Activated naive CD4-positive, alpha-beta T cell treated with anti-CD3 and anti-CD28 coated beads for 36 hours (primary cell): ENCODE data around the gene PDE11A. TPM values are rescaled to one million over a fixed set of nuclear protein-coding genes. Genes with fewer than 3 reads are reported as not detected.
"Not testable (repeated sequence)": the region's sequence is repeated elsewhere in the genome, so short reads cannot be mapped to it uniquely, and the experiment has no call there.

Experiments used
- CTCF ChIA-PET: fragments of 350-600 bp; sonication (Branson Sonifier 250); formaldehyde crosslinking; loops from one replicate; lab custom pipeline; 2021; ENCODE audit warnings: antibody characterized with exemption; lab: Charles Lee
- DNase-seq: peaks from one replicate; pipeline ENCODE4 v3.0.0-alpha.2; 2020
- H3K27ac Mint-ChIP-seq: one replicate; pipeline ENCODE4 v1.8.0; 2021; ENCODE audit warnings: mild to moderate bottlenecking, mixed read lengths
- H3K27me3 Mint-ChIP-seq: one replicate; pipeline ENCODE4 v1.8.0; 2021; ENCODE audit warnings: low read depth, mixed read lengths
- H3K36me3 Mint-ChIP-seq: one replicate; pipeline ENCODE4 v1.8.0; 2021; ENCODE audit warnings: low read depth, mixed read lengths
- H3K4me1 Mint-ChIP-seq: one replicate; pipeline ENCODE4 v1.8.0; 2021; ENCODE audit warnings: low read depth, mixed read lengths
- H3K4me3 Mint-ChIP-seq: one replicate; pipeline ENCODE4 v1.8.0; 2021; ENCODE audit warnings: mild to moderate bottlenecking, moderate library complexity, mixed read lengths
- H3K9me3 Mint-ChIP-seq: one replicate; pipeline ENCODE4 v1.8.0; 2021; ENCODE audit warnings: mixed read lengths
- intact Hi-C: fragments of 100-400 bp; cut with micrococcal nuclease; formaldehyde crosslinking; loops from one replicate; pipeline ENCODE4 v1.15.1; 2023
- total RNA-seq, 2 experiments: library from RNA; stranded (reverse); gene quantifications; one replicate each; pipeline ENCODE4 v1.2.3, GENCODE V29; 2021

PDE11A gene
- total RNA-seq, 2 experiments from 2014 or later = not detected

DNA sequence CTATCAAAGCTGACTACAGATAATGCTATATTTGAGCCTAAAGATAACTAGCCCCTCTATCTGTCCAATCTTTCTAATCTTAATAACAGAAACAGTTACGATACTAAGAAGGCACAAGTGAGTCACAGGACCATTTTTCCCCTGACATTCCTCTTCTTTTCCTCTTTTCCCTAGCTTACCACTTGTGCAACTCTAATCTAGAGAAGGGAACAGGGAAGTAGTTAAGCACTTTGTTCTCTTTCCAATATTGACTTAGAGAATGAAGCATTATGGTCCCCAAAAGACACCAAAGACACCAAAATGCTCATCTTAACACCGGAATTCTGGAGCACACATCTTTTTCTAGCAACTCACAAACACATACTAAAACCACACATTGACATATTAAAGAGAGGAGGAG, 1.8 kb downstream of the PDE11A start:
- H3K27me3 Mint-ChIP-seq = peaks cover 45% of the 10 kb centered on the region
- no peak overlapping the region for H3K27ac Mint-ChIP-seq
- intact Hi-C loops = no loop called here
- peaks cover 10% of the 10 kb centered on the region for H3K4me1 Mint-ChIP-seq
- no peaks in the 10 kb centered on the region for H3K36me3 Mint-ChIP-seq
- H3K4me3 Mint-ChIP-seq = no peak overlapping the region
- no peak for DNase-seq
- no peaks in the 10 kb centered on the region for H3K9me3 Mint-ChIP-seq
- CTCF ChIA-PET = no interaction called here

GRCh38 chr2:178069551-178069950, 3.0 kb downstream of the PDE11A start:
- H3K27me3 Mint-ChIP-seq = peaks cover 39% of the 10 kb centered on the region
- CTCF ChIA-PET = no interaction called here
- no peaks in the 10 kb centered on the region for H3K9me3 Mint-ChIP-seq
- no peak overlapping the region for H3K27ac Mint-ChIP-seq
- intact Hi-C loops = no loop called here
- H3K36me3 Mint-ChIP-seq = no peaks in the 10 kb centered on the region
- no peak for DNase-seq
- peaks cover 10% of the 10 kb centered on the region for H3K4me1 Mint-ChIP-seq
- no peak overlapping the region for H3K4me3 Mint-ChIP-seq

DNA sequence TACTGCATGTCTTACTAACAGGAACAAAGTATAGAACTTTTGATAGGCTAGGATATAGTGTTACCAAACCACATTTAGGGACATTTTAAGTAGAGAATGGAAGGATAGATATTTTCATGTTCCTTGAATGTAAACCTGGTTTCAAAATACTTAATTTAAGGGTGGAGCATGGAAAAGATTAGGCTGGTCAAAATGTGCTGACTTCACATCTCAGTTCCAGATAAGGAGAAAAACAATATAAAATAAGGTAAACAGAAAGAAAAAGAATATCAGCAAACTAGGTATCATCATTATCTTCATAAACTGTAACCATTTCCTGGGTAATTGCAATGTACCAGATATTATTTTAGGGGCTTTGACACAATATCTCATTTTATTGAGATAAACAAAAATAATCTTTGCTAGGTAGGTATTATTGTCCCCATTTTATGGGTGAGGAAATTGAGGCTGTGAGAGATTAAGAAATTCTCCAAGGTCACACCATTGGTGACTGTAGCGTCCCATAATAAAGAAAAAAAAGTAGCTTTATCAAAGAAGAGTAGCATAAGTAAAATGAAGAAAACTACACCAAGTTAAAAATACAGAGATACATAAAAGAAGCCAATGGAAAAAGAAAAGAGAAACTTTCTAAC, 3.6 kb downstream of the PDE11A start:
- no peak for DNase-seq
- intact Hi-C loops = no loop called here
- CTCF ChIA-PET = no interaction called here
- Mint-ChIP-seq H3K27me3 (peaks cover 37% of the 10 kb centered on the region), H3K9me3 (no peaks in the 10 kb centered on the region), H3K27ac (no peak overlapping the region), H3K36me3 (no peaks in the 10 kb centered on the region), H3K4me3 (no peak overlapping the region), H3K4me1 (peaks cover 10% of the 10 kb centered on the region)

DNA sequence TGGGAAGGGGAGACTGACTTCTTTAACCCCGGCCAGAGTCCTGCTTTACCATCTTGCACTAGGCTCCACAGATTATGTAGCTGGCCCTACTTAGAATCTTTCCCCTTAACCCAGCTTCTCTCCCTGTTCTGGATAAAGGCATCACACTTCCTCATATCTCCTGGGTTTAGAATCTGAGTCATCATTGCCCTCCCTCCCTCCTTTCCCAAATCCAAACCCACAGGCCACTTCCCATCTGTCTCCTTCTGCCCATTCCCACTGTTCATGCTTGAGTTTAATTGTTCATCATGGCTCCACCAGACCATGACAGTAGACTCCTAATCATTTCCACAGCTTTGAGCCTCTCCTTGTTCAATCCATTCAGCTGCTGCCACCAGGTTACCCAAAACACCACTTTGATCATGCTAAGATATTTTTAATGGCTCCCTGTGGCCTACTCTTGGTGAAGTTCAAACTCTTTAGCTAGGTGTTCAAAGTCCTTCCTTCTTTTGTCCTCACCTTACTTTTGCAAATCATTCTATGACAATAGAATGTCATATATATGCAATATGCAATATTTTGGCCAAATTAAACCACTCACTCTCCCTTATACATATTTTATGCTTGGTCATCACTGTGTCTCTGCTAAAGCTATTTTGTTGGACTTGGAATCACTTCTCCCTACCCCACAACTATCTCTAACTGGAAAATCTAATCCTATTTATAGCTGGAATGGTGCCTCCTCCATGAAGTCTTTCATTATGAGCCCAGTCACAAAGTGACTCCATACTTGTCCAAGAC, 5.5 kb downstream of the PDE11A start:
- CTCF ChIA-PET = no interaction called here
- intact Hi-C loops = no loop called here

DNA sequence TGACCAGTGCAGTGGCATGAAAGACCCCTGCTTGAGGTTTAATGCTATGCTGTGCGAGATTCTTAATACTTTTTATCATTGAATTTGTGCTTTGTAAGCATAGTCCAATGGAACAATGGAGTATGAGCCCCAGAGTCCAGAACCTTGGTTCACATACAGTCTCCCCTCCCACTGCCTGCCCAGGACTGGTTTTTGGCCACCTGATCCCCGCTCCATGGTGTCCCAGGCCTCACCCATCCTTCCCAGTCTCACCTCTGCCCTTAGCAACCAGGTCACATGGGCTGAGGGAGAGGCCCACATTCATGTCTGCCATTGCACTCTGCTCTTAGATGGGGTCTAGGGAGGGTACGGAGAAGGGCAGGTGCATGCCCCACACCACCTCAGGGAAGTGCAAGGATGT, 6.3 kb downstream of the PDE11A start:
- Mint-ChIP-seq H3K4me1 (no peaks in the 10 kb centered on the region), H3K27ac (no peak overlapping the region), H3K36me3 (no peaks in the 10 kb centered on the region), H3K9me3 (no peaks in the 10 kb centered on the region), H3K4me3 (no peak overlapping the region), H3K27me3 (peaks cover 17% of the 10 kb centered on the region)
- CTCF ChIA-PET = no interaction called here
- intact Hi-C loops = no loop called here
- DNase-seq = no peak

More for the DNA sequence above, 5.5 kb downstream of the PDE11A start:
- peaks cover 23% of the 10 kb centered on the region for H3K27me3 Mint-ChIP-seq
- H3K36me3 Mint-ChIP-seq = no peaks in the 10 kb centered on the region
- H3K4me1 Mint-ChIP-seq = no peaks in the 10 kb centered on the region
- no peak overlapping the region for H3K27ac Mint-ChIP-seq
- no peak overlapping the region for H3K4me3 Mint-ChIP-seq
- no peak for DNase-seq
- H3K9me3 Mint-ChIP-seq = no peaks in the 10 kb centered on the region

- Mint-ChIP-seq H3K4me3 (no peak overlapping the region), H3K36me3 (no peaks in the 10 kb centered on the region), H3K27me3 (peaks cover 6% of the 10 kb centered on the region), H3K27ac (no peak overlapping the region), H3K9me3 (no peaks in the 10 kb centered on the region), H3K4me1 (no peaks in the 10 kb centered on the region)
- intact Hi-C loops = no loop called here
- no peak for DNase-seq
- CTCF ChIA-PET = no interaction called here
These were observed 12.9 kb downstream of the PDE11A start for GRCh38 chr2:178059681-178060080.

- Mint-ChIP-seq H3K27me3 (peaks cover 4% of the 10 kb centered on the region), H3K9me3 (no peaks in the 10 kb centered on the region), H3K4me3 (no peak overlapping the region), H3K4me1 (no peaks in the 10 kb centered on the region), H3K27ac (no peak overlapping the region), H3K36me3 (no peaks in the 10 kb centered on the region)
- CTCF ChIA-PET = no interaction called here
- intact Hi-C loops = no loop called here
- no peak for DNase-seq
These were observed 13.5 kb downstream of the PDE11A start for GRCh38 chr2:178059111-178059510.

- CTCF ChIA-PET = no interaction called here
- H3K9me3 Mint-ChIP-seq = no peaks in the 10 kb centered on the region
- no peaks in the 10 kb centered on the region for H3K4me1 Mint-ChIP-seq
- H3K4me3 Mint-ChIP-seq = no peak overlapping the region
- intact Hi-C loops = no loop called here
- DNase-seq = no peak
- H3K27me3 Mint-ChIP-seq = peaks cover 3% of the 10 kb centered on the region
- no peak overlapping the region for H3K27ac Mint-ChIP-seq
- H3K36me3 Mint-ChIP-seq = no peaks in the 10 kb centered on the region
These were observed 15.3 kb downstream of the PDE11A start for GRCh38 chr2:178057179-178057680.

DNA sequence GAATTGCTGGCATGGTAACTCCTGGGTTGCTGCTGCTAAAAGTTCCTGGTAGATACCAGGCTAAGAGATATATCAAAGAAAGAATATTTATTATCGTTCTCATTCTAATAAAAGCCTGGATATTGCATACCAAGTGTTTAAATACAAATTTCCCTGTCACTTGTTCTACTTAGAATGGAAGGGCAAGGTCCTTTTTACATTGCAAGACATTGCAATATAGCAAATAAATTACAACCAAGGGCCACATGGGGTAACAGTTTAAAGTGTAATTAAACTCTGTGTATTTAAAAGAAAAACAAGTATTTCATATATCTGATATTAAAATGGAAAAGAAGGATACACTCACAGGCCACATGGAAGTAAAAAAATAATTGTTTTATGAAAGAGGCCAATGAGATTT, 16.2 kb downstream of the PDE11A start:
- intact Hi-C loops = no loop called here
- CTCF ChIA-PET = no interaction called here
- DNase-seq = no peak
- H3K27ac Mint-ChIP-seq = no peak overlapping the region
- no peaks in the 10 kb centered on the region for H3K4me1 Mint-ChIP-seq
- H3K27me3 Mint-ChIP-seq = peaks cover 3% of the 10 kb centered on the region
- no peak overlapping the region for H3K4me3 Mint-ChIP-seq
- H3K36me3 Mint-ChIP-seq = no peaks in the 10 kb centered on the region
- H3K9me3 Mint-ChIP-seq = no peaks in the 10 kb centered on the region

- H3K4me3 Mint-ChIP-seq, intact Hi-C loops, H3K27ac Mint-ChIP-seq, H3K36me3 Mint-ChIP-seq, DNase-seq, H3K9me3 Mint-ChIP-seq, H3K4me1 Mint-ChIP-seq, CTCF ChIA-PET: not testable (repeated sequence)
- peaks cover 14% of the 10 kb centered on the region for H3K27me3 Mint-ChIP-seq
These were observed 21.3 kb downstream of the PDE11A start for GRCh38 chr2:178051257-178051656.

GRCh38 chr2:178047391-178047790, 25.2 kb downstream of the PDE11A start:
- no peak for DNase-seq
- Mint-ChIP-seq H3K4me3 (no peak overlapping the region), H3K27me3 (peaks cover 16% of the 10 kb centered on the region), H3K4me1 (no peaks in the 10 kb centered on the region), H3K36me3 (no peaks in the 10 kb centered on the region), H3K27ac (no peak overlapping the region), H3K9me3 (no peaks in the 10 kb centered on the region)
- CTCF ChIA-PET = no interaction called here
- intact Hi-C loops = no loop called here

GRCh38 chr2:178044836-178045235, 27.7 kb downstream of the PDE11A start:
- no peaks in the 10 kb centered on the region for H3K36me3 Mint-ChIP-seq
- H3K9me3 Mint-ChIP-seq = no peaks in the 10 kb centered on the region
- no peak for DNase-seq
- CTCF ChIA-PET = no interaction called here
- H3K27ac Mint-ChIP-seq = no peak overlapping the region
- H3K4me1 Mint-ChIP-seq = no peaks in the 10 kb centered on the region
- H3K4me3 Mint-ChIP-seq = no peak overlapping the region
- intact Hi-C loops = no loop called here
- peaks cover 11% of the 10 kb centered on the region for H3K27me3 Mint-ChIP-seq

- DNase-seq = no peak
- no peaks in the 10 kb centered on the region for H3K9me3 Mint-ChIP-seq
- H3K4me1 Mint-ChIP-seq = no peaks in the 10 kb centered on the region
- intact Hi-C loops = no loop called here
- CTCF ChIA-PET = no interaction called here
- no peaks in the 10 kb centered on the region for H3K36me3 Mint-ChIP-seq
- no peak overlapping the region for H3K4me3 Mint-ChIP-seq
- H3K27me3 Mint-ChIP-seq = peaks cover 11% of the 10 kb centered on the region
- H3K27ac Mint-ChIP-seq = no peak overlapping the region
These were observed 29.3 kb downstream of the PDE11A start for GRCh38 chr2:178043266-178043665.
